CD8-positive, alpha-beta memory T cell (primary cell): Measurements from ENCODE around the gene MCCC1. TPM values are rescaled to one million over a fixed set of nuclear protein-coding genes. Genes with fewer than 3 reads are reported as not detected.
A peak's percentile ranks its signal among the peaks of the same experiment; 100 is the strongest.

ENCODE experiments used
- CTCF ChIA-PET: fragments of 350-600 bp; sonication (Branson Sonifier 250); formaldehyde crosslinking; loops from one replicate; lab custom pipeline; 2021; ENCODE audit warnings: antibody characterized with exemption; lab: Charles Lee
- POLR2A ChIA-PET: fragments of 350-600 bp; sonication (Branson Sonifier 250); formaldehyde crosslinking; loops from one replicate; lab custom pipeline; 2021; ENCODE audit warnings: antibody characterized with exemption; lab: Charles Lee
- DNase-seq, 5 donors: peaks; one replicate each; pipeline versions ENCODE4 v3.0.0 to v3.0.0-alpha.2; 2020 to 2022; ENCODE audit warnings: mixed read lengths in 1 of 5
- H3K27ac ChIP-seq: one replicate; pipeline ENCODE4 v1.7.0; 2013; ENCODE audit warnings: low read depth, mild to moderate bottlenecking, low read length, moderate library complexity
- H3K27me3 ChIP-seq: 2 replicates; pipeline ENCODE4 v1.7.0; 2013; ENCODE audit warnings: low read length, mild to moderate bottlenecking; ENCODE audit not compliant: insufficient read depth, poor library complexity, severe bottlenecking
- H3K36me3 ChIP-seq: 2 replicates; pipeline ENCODE4 v1.7.0; 2013; ENCODE audit warnings: mild to moderate bottlenecking, low read length, moderate library complexity; ENCODE audit not compliant: insufficient read depth
- H3K4me1 ChIP-seq: 2 replicates; pipeline ENCODE4 v1.7.0; 2013; ENCODE audit warnings: mild to moderate bottlenecking, low read length, moderate library complexity; ENCODE audit not compliant: insufficient read depth
- H3K4me3 ChIP-seq: 2 replicates; pipeline ENCODE4 v1.7.0; 2013; ENCODE audit warnings: mild to moderate bottlenecking, low read length
- H3K9me3 ChIP-seq: 2 replicates; pipeline ENCODE4 v1.7.0; 2013; ENCODE audit warnings: mild to moderate bottlenecking, low read length
- H3K27ac Mint-ChIP-seq, 8 donors: one replicate each; pipeline ENCODE4 v1.8.0; 2020 to 2021; ENCODE audit warnings: mixed read lengths in 8 of 8, mild to moderate bottlenecking in 6 of 8, inconsistent platforms in 3 of 8, moderate library complexity in 3 of 8
- H3K27me3 Mint-ChIP-seq, 2 donors: one replicate each; pipeline ENCODE4 v1.8.0; 2020 to 2021; ENCODE audit warnings: mixed read lengths in 2 of 2, mild to moderate bottlenecking in 1 of 2, moderate library complexity in 1 of 2
- H3K36me3 Mint-ChIP-seq, 3 donors: one replicate each; pipeline ENCODE4 v1.8.0; 2020 to 2021; ENCODE audit warnings: mixed read lengths in 3 of 3, inconsistent platforms in 1 of 3, mild to moderate bottlenecking in 1 of 3
- H3K4me1 Mint-ChIP-seq, 3 donors: one replicate each; pipeline ENCODE4 v1.8.0; 2020 to 2021; ENCODE audit warnings: mixed read lengths in 3 of 3, inconsistent platforms in 1 of 3, mild to moderate bottlenecking in 1 of 3
- H3K4me3 Mint-ChIP-seq, 7 donors: one replicate each; pipeline ENCODE4 v1.8.0; 2020 to 2021; ENCODE audit warnings: mixed read lengths in 7 of 7, mild to moderate bottlenecking in 6 of 7, moderate library complexity in 4 of 7, inconsistent platforms in 2 of 7
- H3K9me3 Mint-ChIP-seq, 5 donors: one replicate each; pipeline ENCODE4 v1.8.0; 2020 to 2022; ENCODE audit warnings: mixed read lengths in 5 of 5, mild to moderate bottlenecking in 3 of 5, moderate library complexity in 2 of 5, inconsistent platforms in 1 of 5
- polyA plus RNA-seq: library from polyadenylated mRNA; unstranded; fragments of 300-500 nt; fragmentation: Illumina TruSeq; gene quantifications from one replicate; pipeline ENCODE4 v1.2.3, GENCODE V29; 2021
- total RNA-seq, 2 experiments: library from RNA; stranded (reverse); gene quantifications; one replicate each; pipeline ENCODE4 v1.2.3, GENCODE V29; 2021

The MCCC1 gene
- total and polyA plus RNA-seq, 3 experiments from 2014 or later: 26.3 to 32.8 (median 32.8) TPM

- Mint-ChIP-seq H3K4me3 (no peak overlapping the region), H3K36me3 (peaks cover 0 to 7% (median 0%) of the 10 kb centered on the region in 3 donors), H3K4me1 (peaks cover 0 to 9% (median 5%) of the 10 kb centered on the region in 3 donors), H3K9me3 (peaks cover 0 to 3% (median 2%) of the 10 kb centered on the region in 5 donors), H3K27me3 (peaks cover 0 to 3% of the 10 kb centered on the region in 2 donors), H3K27ac (no peak overlapping the region)
- ChIA-PET POLR2A (no interaction called here), CTCF (interaction anchor here (0.8 to 1.1 kb wide), 2 partner anchors 24 to 42 kb away, joined by 3 to 5 read pairs; no protein-coding TSS in a partner anchor)
- no peak overlapping the region for H3K4me3 ChIP-seq
- H3K27me3 ChIP-seq: no peaks in the 10 kb centered on the region
- no peaks in the 10 kb centered on the region for H3K36me3 ChIP-seq
- no peaks in the 10 kb centered on the region for H3K9me3 ChIP-seq
- H3K27ac ChIP-seq: no peak overlapping the region
- no peaks in the 10 kb centered on the region for H3K4me1 ChIP-seq
- no peak for DNase-seq
Observed at GRCh38 chr3:182989566-182989965, 109.7 kb downstream of the MCCC1 start.

GRCh38 chr3:182986021-182986420 lies 113.3 kb downstream of the MCCC1 start:
- no peaks in the 10 kb centered on the region for H3K36me3 Mint-ChIP-seq
- peaks cover 0 to 5% (median 4%) of the 10 kb centered on the region in 3 donors for H3K4me1 Mint-ChIP-seq
- Histone ChIP-seq H3K4me1 (peaks cover 3% of the 10 kb centered on the region), H3K36me3 (no peaks in the 10 kb centered on the region), H3K4me3 (no peak overlapping the region), H3K27ac (no peak overlapping the region), H3K27me3 (no peaks in the 10 kb centered on the region), H3K9me3 (no peaks in the 10 kb centered on the region)
- no peak for DNase-seq
- no peaks in the 10 kb centered on the region for H3K27me3 Mint-ChIP-seq
- no peak overlapping the region for H3K4me3 Mint-ChIP-seq
- no peak overlapping the region for H3K27ac Mint-ChIP-seq
- ChIA-PET CTCF (no interaction called here), POLR2A (no interaction called here)
- H3K9me3 Mint-ChIP-seq: no peaks in the 10 kb centered on the region

GRCh38 chr3:182983876-182984275 lies 115.4 kb downstream of the MCCC1 start:
- peaks cover 9 to 15% (median 14%) of the 10 kb centered on the region in 3 donors for H3K4me1 Mint-ChIP-seq
- no peaks in the 10 kb centered on the region for H3K27me3 Mint-ChIP-seq
- H3K9me3 Mint-ChIP-seq: no peaks in the 10 kb centered on the region
- Histone ChIP-seq H3K27ac (no peak overlapping the region), H3K36me3 (no peaks in the 10 kb centered on the region), H3K9me3 (no peaks in the 10 kb centered on the region), H3K27me3 (no peaks in the 10 kb centered on the region), H3K4me3 (no peak overlapping the region), H3K4me1 (peaks cover 10% of the 10 kb centered on the region)
- H3K4me3 Mint-ChIP-seq: no peak overlapping the region
- peaks cover 0 to 5% (median 0%) of the 10 kb centered on the region in 3 donors for H3K36me3 Mint-ChIP-seq
- ChIA-PET CTCF (interaction anchor here (0.7 to 1.4 kb wide), 3 partner anchors 9 to 64 kb away, joined by 3 read pairs; no protein-coding TSS in a partner anchor), POLR2A (no interaction called here)
- DNase-seq: no peak
- no peak overlapping the region for H3K27ac Mint-ChIP-seq

GRCh38 chr3:182981038-182981380 lies 118.3 kb downstream of the MCCC1 start:
- Histone ChIP-seq H3K9me3 (no peaks in the 10 kb centered on the region), H3K4me3 (peak overlapping the region; percentile 73), H3K27me3 (no peaks in the 10 kb centered on the region), H3K4me1 (peaks cover 19% of the 10 kb centered on the region), H3K27ac (peak overlapping the region; percentile 61), H3K36me3 (no peaks in the 10 kb centered on the region)
- Mint-ChIP-seq H3K4me3 (peak overlapping the region in 1 of 7 donors; percentile 77), H3K9me3 (no peaks in the 10 kb centered on the region), H3K4me1 (peaks cover 32 to 40% (median 33%) of the 10 kb centered on the region in 3 donors), H3K36me3 (peaks cover 0 to 5% (median 0%) of the 10 kb centered on the region in 3 donors), H3K27me3 (no peaks in the 10 kb centered on the region), H3K27ac (peak overlapping the region in 7 of 8 donors; percentile 78 to 97 (median 89))
- ChIA-PET CTCF (interaction anchor here (0.9 kb wide), 1 partner anchor 119 kb away, joined by 3 read pairs; the partner anchor contains the start of gene MCCC1), POLR2A (no interaction called here)
- no peak for DNase-seq

GRCh38 chr3:182980204-182981037 lies 118.9 kb downstream of the MCCC1 start, which contains the start of gene DCUN1D1:
DCUN1D1 (minus strand) TSS chr3:182980538; CDS start chr3:182980489, 49 bp downstream.
- Histone ChIP-seq H3K27ac (peak within 1 kb of the TSS; percentile 63), H3K9me3 (no peaks in the 10 kb centered on the region), H3K36me3 (no peaks in the 10 kb centered on the region), H3K27me3 (no peaks in the 10 kb centered on the region), H3K4me3 (peak within 1 kb of the TSS; percentile 73), H3K4me1 (peaks cover 19% of the 10 kb centered on the region)
- H3K27me3 Mint-ChIP-seq: no peaks in the 10 kb centered on the region
- ChIA-PET CTCF (interaction anchor here (0.9 kb wide), 1 partner anchor 119 kb away, joined by 3 read pairs; the partner anchor contains the start of gene MCCC1), POLR2A (no interaction called here)
- DNase-seq: peak; percentile 86 to 92 (median 88)
- H3K9me3 Mint-ChIP-seq: no peaks in the 10 kb centered on the region
- H3K27ac Mint-ChIP-seq: peak within 1 kb of the TSS; percentile 79 to 97 (median 90)
- peak within 1 kb of the TSS; percentile 90 to 95 (median 93) for H3K4me3 Mint-ChIP-seq
- peaks cover 0 to 5% (median 0%) of the 10 kb centered on the region in 3 donors for H3K36me3 Mint-ChIP-seq
- H3K4me1 Mint-ChIP-seq: peaks cover 35 to 46% (median 39%) of the 10 kb centered on the region in 3 donors

GRCh38 chr3:182979674-182980191 lies 119.6 kb downstream of the MCCC1 start:
- Histone ChIP-seq H3K4me3 (peak overlapping the region; percentile 60), H3K36me3 (no peaks in the 10 kb centered on the region), H3K27ac (peak overlapping the region; percentile 63), H3K4me1 (peaks cover 19% of the 10 kb centered on the region), H3K9me3 (no peaks in the 10 kb centered on the region), H3K27me3 (no peaks in the 10 kb centered on the region)
- ChIA-PET POLR2A (no interaction called here), CTCF (no interaction called here)
- Mint-ChIP-seq H3K36me3 (peaks cover 0 to 5% (median 0%) of the 10 kb centered on the region in 3 donors), H3K4me3 (peak overlapping the region; percentile 90 to 95 (median 93)), H3K27me3 (no peaks in the 10 kb centered on the region), H3K9me3 (no peaks in the 10 kb centered on the region), H3K27ac (peak overlapping the region; percentile 79 to 97 (median 89)), H3K4me1 (peaks cover 38 to 51% (median 41%) of the 10 kb centered on the region in 3 donors)
- DNase-seq: peak in 4 of 5 donors; percentile 2 to 34 (median 12)

GRCh38 chr3:182979103-182979673 lies 120.1 kb downstream of the MCCC1 start:
- Mint-ChIP-seq H3K27me3 (no peaks in the 10 kb centered on the region), H3K9me3 (no peaks in the 10 kb centered on the region), H3K4me3 (peak overlapping the region; percentile 90 to 95 (median 93)), H3K27ac (peak overlapping the region; percentile 79 to 97 (median 89)), H3K4me1 (peaks cover 38 to 51% (median 41%) of the 10 kb centered on the region in 3 donors), H3K36me3 (peaks cover 0 to 5% (median 0%) of the 10 kb centered on the region in 3 donors)
- Histone ChIP-seq H3K4me3 (peak overlapping the region; percentile 60), H3K36me3 (no peaks in the 10 kb centered on the region), H3K9me3 (no peaks in the 10 kb centered on the region), H3K4me1 (peaks cover 19% of the 10 kb centered on the region), H3K27me3 (no peaks in the 10 kb centered on the region), H3K27ac (peak overlapping the region; percentile 63)
- POLR2A ChIA-PET: no interaction called here
- no peak for DNase-seq
- CTCF ChIA-PET: interaction anchor here (1.1 kb wide), 1 partner anchor 19 kb away, joined by 3 read pairs; no protein-coding TSS in a partner anchor
